Coronary artery (tissue), 2 donors: Measurements from ENCODE around the gene RAPGEF1.

Experiments
- DNase-seq: peaks from one replicate; pipeline ENCODE4 v3.0.0-alpha.2; 2017; ENCODE audit warnings: low spot score
- H3K27ac ChIP-seq, 2 donors: fragments of 200-600 bp; sonication (generic); one replicate each; pipeline ENCODE4 v1.5.1; 2016 to 2019
- H3K4me3 ChIP-seq: fragments of 200-600 bp; sonication (generic); 2 replicates; pipeline ENCODE4 v1.5.1; 2016; ENCODE audit warnings: mild to moderate bottlenecking, moderate library complexity
- CTCF ChIP-seq: fragments of 200-600 bp; sonication (generic); IDR thresholded peaks from one replicate; pipeline ENCODE4 v1.5.1; 2019; ENCODE audit warnings: antibody characterized with exemption

Gene RAPGEF1

GRCh38 chr9:131748411-131748955 is 8.6 kb upstream of the RAPGEF1 start:
- DNase-seq = no peak
- no peak for TF ChIP-seq CTCF
- H3K27ac ChIP-seq = no peak overlapping the region

GRCh38 chr9:131747352-131747751 is 7.5 kb upstream of the RAPGEF1 start:
- peak; percentile 19 for TF ChIP-seq CTCF
- no peak for DNase-seq
- H3K4me3 ChIP-seq = no peak overlapping the region
- no peak overlapping the region for H3K27ac ChIP-seq

More at GRCh38 chr9:131748411-131748955, 8.6 kb upstream of the RAPGEF1 start:
- H3K4me3 ChIP-seq = no peak overlapping the region

- no peak for DNase-seq
- Histone ChIP-seq H3K27ac (no peak overlapping the region), H3K4me3 (no peak overlapping the region)
- no peak for TF ChIP-seq CTCF
Observed at GRCh38 chr9:131745610-131746009, 5.7 kb upstream of the RAPGEF1 start.

- no peak overlapping the region for H3K4me3 ChIP-seq
- no peak for TF ChIP-seq CTCF
- H3K27ac ChIP-seq = no peak overlapping the region
- DNase-seq = no peak
Observed at GRCh38 chr9:131744720-131745201, 4.9 kb upstream of the RAPGEF1 start.

GRCh38 chr9:131744171-131744719 is 4.4 kb upstream of the RAPGEF1 start:
- DNase-seq = no peak
- Histone ChIP-seq H3K27ac (no peak overlapping the region), H3K4me3 (no peak overlapping the region)
- TF ChIP-seq CTCF = no peak

GRCh38 chr9:131743501-131743900 is 3.6 kb upstream of the RAPGEF1 start:
- Histone ChIP-seq H3K4me3 (no peak overlapping the region), H3K27ac (no peak overlapping the region)
- no peak for DNase-seq
- no peak for TF ChIP-seq CTCF

GRCh38 chr9:131743096-131743495 is 3.2 kb upstream of the RAPGEF1 start:
- DNase-seq = no peak
- no peak overlapping the region for H3K27ac ChIP-seq

More at GRCh38 chr9:131743096-131743495, 3.2 kb upstream of the RAPGEF1 start:
- H3K4me3 ChIP-seq = no peak overlapping the region
- no peak for TF ChIP-seq CTCF
